Fibroblast of mammary gland (primary cell): Measurements from ENCODE around the gene P2RY1.
"Not testable (repeated sequence)": the region's sequence is repeated elsewhere in the genome, so short reads cannot be mapped to it uniquely, and the experiment has no call there.

Experiments
- DNase-seq: peaks from one replicate; pipeline ENCODE4 v3.0.0-alpha.2; 2010; ENCODE audit warnings: low read depth
- H3K4me3 ChIP-seq: 2 replicates; pipeline ENCODE4 v1.5.1; 2011; ENCODE audit warnings: low read depth, mild to moderate bottlenecking, low read length, moderate library complexity; ENCODE audit not compliant: control insufficient read depth
- CTCF ChIP-seq: conservative IDR thresholded peaks from 2 replicates; pipeline ENCODE4 v1.5.1; 2011; ENCODE audit warnings: low read depth, low read length, inconsistent platforms; ENCODE audit not compliant: control insufficient read depth, insufficient read depth

P2RY1 gene

GRCh38 chr3:152860736-152861135 is 25.8 kb downstream of the P2RY1 start:
- TF ChIP-seq CTCF, result no peak
- no peak for DNase-seq
- H3K4me3 ChIP-seq, result no peak overlapping the region

- TF ChIP-seq CTCF, result no peak
- DNase-seq, result no peak
- H3K4me3 ChIP-seq, result no peak overlapping the region
These were observed 30.8 kb downstream of the P2RY1 start for GRCh38 chr3:152865668-152866245.

GRCh38 chr3:152870027-152870426 is 35.1 kb downstream of the P2RY1 start:
- TF ChIP-seq CTCF, result no peak
- DNase-seq, result no peak
- H3K4me3 ChIP-seq, result no peak overlapping the region

GRCh38 chr3:152873314-152873713 is 38.4 kb downstream of the P2RY1 start:
- not testable (repeated sequence) for H3K4me3 ChIP-seq, DNase-seq

GRCh38 chr3:152874896-152875749 is 40.2 kb downstream of the P2RY1 start:
- no peak for TF ChIP-seq CTCF
- no peak for DNase-seq
- H3K4me3 ChIP-seq, result no peak overlapping the region

- H3K4me3 ChIP-seq, result no peak overlapping the region
- TF ChIP-seq CTCF, result no peak
- no peak for DNase-seq
These were observed 44.3 kb downstream of the P2RY1 start for GRCh38 chr3:152879130-152879789.

- no peak for DNase-seq
- H3K4me3 ChIP-seq, result no peak overlapping the region
- TF ChIP-seq CTCF, result no peak
These were observed 44.9 kb downstream of the P2RY1 start for GRCh38 chr3:152879790-152880174.
